Mesenchymal stem cell (in vitro differentiated cells and primary cell): ENCODE measurements around the gene ZNHIT3.
A peak's percentile ranks its signal among the peaks of the same experiment; 100 is the strongest.
"Not testable (repeated sequence)": the region's sequence is repeated elsewhere in the genome, so short reads cannot be mapped to it uniquely, and the experiment has no call there.

ENCODE experiments used
- DNase-seq: peaks from one replicate; pipeline ENCODE4 v3.0.0-alpha.2; 2013
- H2AFZ ChIP-seq: one replicate; pipeline ENCODE4 v1.6.1; 2013; ENCODE audit warnings: low read depth, mild to moderate bottlenecking, control low read depth, inconsistent platforms, low read length, moderate library complexity
- H2AK5ac ChIP-seq: 2 replicates; pipeline ENCODE4 v1.6.1; 2013; ENCODE audit warnings: low read length, moderate library complexity, mild to moderate bottlenecking, inconsistent platforms; ENCODE audit not compliant: severe bottlenecking
- H2BK120ac ChIP-seq: one replicate; pipeline ENCODE4 v1.6.1; 2013; ENCODE audit warnings: low read depth, mild to moderate bottlenecking, inconsistent platforms, low read length, moderate library complexity
- H2BK12ac ChIP-seq, 2 experiments: one replicate each; pipeline ENCODE4 v1.6.1; 2013; ENCODE audit warnings: inconsistent platforms in 2 of 2, low read length in 2 of 2, mild to moderate bottlenecking in 2 of 2, moderate library complexity in 2 of 2, control low read depth in 1 of 2
- H2BK15ac ChIP-seq: one replicate; pipeline ENCODE4 v1.6.1; 2013; ENCODE audit warnings: mild to moderate bottlenecking, low read depth, inconsistent platforms; ENCODE audit not compliant: poor library complexity, severe bottlenecking
- H2BK5ac ChIP-seq: 2 replicates; pipeline ENCODE4 v1.6.1; 2013; ENCODE audit warnings: low read depth, mild to moderate bottlenecking, low read length, control low read depth, inconsistent platforms; ENCODE audit not compliant: poor library complexity, severe bottlenecking
- H3K14ac ChIP-seq, 2 experiments: one replicate each; pipeline ENCODE4 v1.6.1; 2013; ENCODE audit warnings: inconsistent platforms in 2 of 2, low read length in 2 of 2, control low read depth in 1 of 2, mild to moderate bottlenecking in 1 of 2, moderate library complexity in 1 of 2
- H3K18ac ChIP-seq, 2 experiments: one replicate each; pipeline ENCODE4 v1.6.1; 2013; ENCODE audit warnings: inconsistent platforms in 2 of 2, low read length in 2 of 2, control low read depth in 1 of 2, low read depth in 1 of 2, mild to moderate bottlenecking in 1 of 2
- H3K23ac ChIP-seq, 2 experiments: one replicate each; pipeline ENCODE4 v1.6.1; 2013; ENCODE audit warnings: inconsistent platforms in 2 of 2, low read length in 2 of 2, mild to moderate bottlenecking in 2 of 2, moderate library complexity in 2 of 2, control low read depth in 1 of 2
- H3K27ac ChIP-seq: 2 replicates; pipeline ENCODE4 v1.5.1; 2013; ENCODE audit warnings: mild to moderate bottlenecking, moderate library complexity, low read length, control low read depth, inconsistent platforms; ENCODE audit not compliant: poor library complexity, severe bottlenecking
- H3K27me3 ChIP-seq, 2 experiments: 2 replicates each; pipeline versions ENCODE4 v1.6.1 to v1.7.0; 2013; ENCODE audit warnings: low read length in 2 of 2, mild to moderate bottlenecking in 2 of 2, moderate library complexity in 2 of 2, control low read depth in 1 of 2, inconsistent platforms in 1 of 2; ENCODE audit not compliant: control insufficient read depth in 1 of 2, insufficient read depth in 1 of 2
- H3K36me3 ChIP-seq, 2 experiments: 2 replicates each; pipeline versions ENCODE4 v1.6.1 to v1.7.0; 2013; ENCODE audit warnings: low read length in 2 of 2, control low read depth in 1 of 2, inconsistent platforms in 1 of 2, low read depth in 1 of 2, mild to moderate bottlenecking in 1 of 2; ENCODE audit not compliant: insufficient read depth in 2 of 2, control insufficient read depth in 1 of 2
- H3K4ac ChIP-seq, 2 experiments: one replicate each; pipeline ENCODE4 v1.6.1; 2013; ENCODE audit warnings: inconsistent platforms in 2 of 2, low read length in 2 of 2, mild to moderate bottlenecking in 2 of 2, moderate library complexity in 2 of 2, control low read depth in 1 of 2, low read depth in 1 of 2
- H3K4me1 ChIP-seq: 2 replicates; pipeline ENCODE4 v1.6.1; 2013; ENCODE audit warnings: low read depth, low read length, control low read depth; ENCODE audit not compliant: control insufficient read depth, insufficient read depth
- H3K4me2 ChIP-seq: 2 replicates; pipeline ENCODE4 v1.6.1; 2013; ENCODE audit warnings: low read length, mild to moderate bottlenecking, inconsistent platforms; ENCODE audit not compliant: poor library complexity, severe bottlenecking
- H3K4me3 ChIP-seq, 2 experiments: 2 replicates each; pipeline versions ENCODE4 v1.5.1 to v1.7.0; 2013; ENCODE audit warnings: low read length in 2 of 2, mild to moderate bottlenecking in 2 of 2, control low read depth in 1 of 2, low read depth in 1 of 2; ENCODE audit not compliant: insufficient read depth in 1 of 2
- H3K79me1 ChIP-seq: replicated peaks from 2 replicates; pipeline ENCODE4 v1.6.1; 2013; ENCODE audit warnings: mild to moderate bottlenecking, control low read depth, low read length, inconsistent platforms; ENCODE audit not compliant: poor library complexity, severe bottlenecking
- H3K9ac ChIP-seq: 2 replicates; pipeline ENCODE4 v1.7.0; 2013; ENCODE audit warnings: mild to moderate bottlenecking, low read length, moderate library complexity
- H3K9me3 ChIP-seq: 2 replicates; pipeline ENCODE4 v1.7.0; 2013; ENCODE audit warnings: mild to moderate bottlenecking, low read length; ENCODE audit not compliant: control insufficient read depth
- H4K8ac ChIP-seq: one replicate; pipeline ENCODE4 v1.6.1; 2013; ENCODE audit warnings: inconsistent platforms, mild to moderate bottlenecking, low read length, moderate library complexity
- H4K91ac ChIP-seq: one replicate; pipeline ENCODE4 v1.6.1; 2013; ENCODE audit warnings: mild to moderate bottlenecking, low read length, inconsistent platforms
- WGBS: methylation state at CpG from one replicate; pipeline ENCODE4 v1.1.7; 2013; ENCODE audit warnings: mixed read lengths; 5-methylcytosine and 5-hydroxymethylcytosine counted together

ZNHIT3 gene

GRCh38 chr17:36475346-36475970 is 11.0 kb upstream of the ZNHIT3 start:
- Histone ChIP-seq H3K9me3 (no peaks in the 10 kb centered on the region), H2BK12ac (no peak overlapping the region), H2BK5ac (no peak overlapping the region), H4K8ac (no peak overlapping the region), H3K23ac (no peak overlapping the region), H3K79me1 (no peaks in the 10 kb centered on the region), H3K9ac (no peak overlapping the region), H3K4me2 (no peak overlapping the region), H4K91ac (no peak overlapping the region), H2BK120ac (no peak overlapping the region), H3K36me3 (no peaks in the 10 kb centered on the region), H3K14ac (no peak overlapping the region), H3K27me3 (peaks cover 56 to 63% of the 10 kb centered on the region in 2 experiments), H3K4ac (no peak overlapping the region), H3K18ac (no peak overlapping the region), H2AFZ (no peak overlapping the region), H3K27ac (no peak overlapping the region), H3K4me3 (no peak overlapping the region), H2BK15ac (no peak overlapping the region), H3K4me1 (peaks cover 1% of the 10 kb centered on the region), H2AK5ac (no peak overlapping the region)
- WGBS, result 49% methylated on average over 4 of the region's 4 CpGs
- DNase-seq, result no peak

- Histone ChIP-seq H4K8ac (no peak overlapping the region), H2AFZ (no peak overlapping the region), H2BK120ac (no peak overlapping the region), H3K9me3 (no peaks in the 10 kb centered on the region), H2BK5ac (no peak overlapping the region), H3K27ac (no peak overlapping the region), H2BK15ac (no peak overlapping the region), H2AK5ac (no peak overlapping the region), H3K23ac (no peak overlapping the region), H3K79me1 (no peaks in the 10 kb centered on the region), H3K27me3 (peaks cover 16 to 36% of the 10 kb centered on the region in 2 experiments), H3K4me1 (peaks cover 16% of the 10 kb centered on the region), H2BK12ac (no peak overlapping the region), H3K4me2 (no peak overlapping the region), H3K36me3 (no peaks in the 10 kb centered on the region), H3K4ac (no peak overlapping the region), H3K9ac (no peak overlapping the region), H3K18ac (no peak overlapping the region), H3K14ac (no peak overlapping the region), H3K4me3 (no peak overlapping the region), H4K91ac (no peak overlapping the region)
- no peak for DNase-seq
- 75% methylated on average over 7 of the region's 7 CpGs for WGBS
Measured at GRCh38 chr17:36481829-36482228, 4.7 kb upstream of the ZNHIT3 start.

GRCh38 chr17:36482611-36483504 is 3.6 kb upstream of the ZNHIT3 start:
- Histone ChIP-seq H2AK5ac (no peak overlapping the region), H3K14ac (peak overlapping the region in 1 of 2 experiments; percentile 23), H3K79me1 (no peaks in the 10 kb centered on the region), H3K9me3 (no peaks in the 10 kb centered on the region), H2BK12ac (peak overlapping the region; percentile 71 to 95), H3K23ac (peak overlapping the region in 1 of 2 experiments; percentile 31), H3K9ac (peak overlapping the region; percentile 34), H2BK5ac (no peak overlapping the region), H3K4me3 (peak overlapping the region; percentile 21 to 67), H4K8ac (peak overlapping the region; percentile 5), H3K4me2 (peak overlapping the region; percentile 82), H3K4me1 (peaks cover 22% of the 10 kb centered on the region), H2AFZ (peak overlapping the region; percentile 97), H3K27me3 (peaks cover 14 to 32% of the 10 kb centered on the region in 2 experiments), H3K18ac (peak overlapping the region in 1 of 2 experiments; percentile 82), H3K36me3 (no peaks in the 10 kb centered on the region), H2BK120ac (no peak overlapping the region), H2BK15ac (peak overlapping the region; percentile 30), H3K27ac (no peak overlapping the region), H3K4ac (peak overlapping the region in 1 of 2 experiments; percentile 41), H4K91ac (peak overlapping the region; percentile 30)
- peak; percentile 77 for DNase-seq
- WGBS, result 10% methylated on average over 70 of the region's 79 CpGs

GRCh38 chr17:36484021-36484420 is 2.5 kb upstream of the ZNHIT3 start:
- H4K91ac ChIP-seq, H2BK12ac ChIP-seq, H3K14ac ChIP-seq, DNase-seq, H3K27ac ChIP-seq, H3K4me2 ChIP-seq, H3K36me3 ChIP-seq, H2BK15ac ChIP-seq, H3K4ac ChIP-seq, H2BK5ac ChIP-seq, H3K9ac ChIP-seq, H3K23ac ChIP-seq, H2AFZ ChIP-seq, H2BK120ac ChIP-seq, H3K79me1 ChIP-seq, H2AK5ac ChIP-seq, H4K8ac ChIP-seq, H3K18ac ChIP-seq, H3K4me3 ChIP-seq, H3K9me3 ChIP-seq: not testable (repeated sequence)
- peaks cover 22% of the 10 kb centered on the region for H3K4me1 ChIP-seq
- peaks cover 14 to 26% of the 10 kb centered on the region in 2 experiments for H3K27me3 ChIP-seq
- WGBS, result 95% methylated on average over 7 of the region's 7 CpGs
